Skeletal muscle tissue (tissue), 4 donors: Measurements from ENCODE around the gene EFCAB12. TPM values are rescaled to one million over a fixed set of nuclear protein-coding genes. Genes with fewer than 3 reads are reported as not detected.

Source experiments
- H3K27ac ChIP-seq: one replicate; pipeline ENCODE4 v1.7.0; 2013; ENCODE audit warnings: mild to moderate bottlenecking, low read depth, low read length, inconsistent platforms
- H3K27me3 ChIP-seq, 3 donors: one replicate each; pipeline ENCODE4 v1.7.0; 2013; ENCODE audit warnings: low read length in 3 of 3; ENCODE audit not compliant: control insufficient read depth in 3 of 3, insufficient read depth in 3 of 3
- H3K36me3 ChIP-seq, 3 donors: one replicate each; pipeline ENCODE4 v1.7.0; 2013; ENCODE audit warnings: low read length in 3 of 3; ENCODE audit not compliant: control insufficient read depth in 3 of 3, insufficient read depth in 3 of 3
- H3K4me1 ChIP-seq, 3 donors: one replicate each; pipeline ENCODE4 v1.7.0; 2013; ENCODE audit warnings: low read length in 3 of 3, mild to moderate bottlenecking in 3 of 3; ENCODE audit not compliant: control insufficient read depth in 3 of 3, insufficient read depth in 3 of 3
- H3K4me3 ChIP-seq, 3 donors: one replicate each; pipeline ENCODE4 v1.7.0; 2013; ENCODE audit warnings: low read length in 3 of 3
- H3K9ac ChIP-seq, 3 donors: one replicate each; pipeline ENCODE4 v1.7.0; 2013; ENCODE audit warnings: low read length in 3 of 3, mild to moderate bottlenecking in 3 of 3, moderate library complexity in 2 of 3, low read depth in 1 of 3
- H3K9me3 ChIP-seq, 3 donors: one replicate each; pipeline ENCODE4 v1.7.0; 2013; ENCODE audit warnings: low read length in 3 of 3; ENCODE audit not compliant: control insufficient read depth in 3 of 3
- total RNA-seq: library from RNA; depleted of rRNA; stranded (reverse); fragments of >200 nt; gene quantifications from one replicate; pipeline ENCODE4 v1.2.3, GENCODE V29; 2014
- donor health status: Osteomylitis.

The EFCAB12 gene
- total RNA-seq, 1 donor from 2014 or later = not detected

DNA sequence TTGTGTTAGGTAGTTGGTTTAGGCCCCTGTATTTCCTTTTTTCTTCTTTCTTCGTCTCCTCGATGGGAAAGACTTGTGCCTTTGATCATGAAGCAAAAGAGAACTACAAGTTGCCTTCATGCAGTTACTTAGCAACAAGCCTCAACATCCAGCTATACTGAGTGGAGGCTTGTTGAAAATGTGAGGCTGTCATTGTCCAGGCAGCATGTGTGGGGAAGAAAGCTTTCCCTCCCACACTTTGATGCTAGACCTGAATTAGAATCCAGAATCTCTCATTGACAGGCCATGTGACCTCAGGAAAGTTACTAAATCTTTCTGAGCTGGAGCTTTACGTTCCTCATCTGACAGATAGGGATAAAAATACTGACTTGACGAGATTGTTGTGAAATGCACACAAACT, 35.3 kb upstream of the EFCAB12 start:
- peaks cover 0 to 6% (median 4%) of the 10 kb centered on the region in 3 donors for H3K36me3 ChIP-seq
- H3K27ac ChIP-seq = no peak overlapping the region
- H3K9me3 ChIP-seq = no peaks in the 10 kb centered on the region
- no peaks in the 10 kb centered on the region for H3K27me3 ChIP-seq
- H3K4me1 ChIP-seq = no peaks in the 10 kb centered on the region
- no peak overlapping the region for H3K9ac ChIP-seq
- no peak overlapping the region for H3K4me3 ChIP-seq

DNA sequence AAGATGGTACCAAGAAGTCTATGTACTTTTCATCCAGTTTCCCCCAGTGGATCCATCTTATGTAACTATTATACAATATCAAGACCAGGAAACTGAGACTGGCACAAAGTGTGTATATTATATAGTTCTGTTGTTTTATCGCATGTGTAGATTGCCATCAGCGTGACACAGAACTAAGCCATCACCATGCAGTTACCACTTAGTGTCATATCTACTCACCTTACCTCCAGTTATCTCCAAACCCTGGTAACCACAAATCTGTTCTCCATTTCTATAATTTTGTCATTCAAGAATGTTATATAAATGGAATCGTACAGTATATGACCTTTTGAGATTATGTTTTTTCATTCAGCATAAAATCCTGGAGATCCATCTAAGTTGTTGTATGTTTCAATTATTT, 34.7 kb upstream of the EFCAB12 start:
- H3K9me3 ChIP-seq = no peaks in the 10 kb centered on the region
- no peaks in the 10 kb centered on the region for H3K4me1 ChIP-seq
- peaks cover 0 to 6% (median 4%) of the 10 kb centered on the region in 3 donors for H3K36me3 ChIP-seq
- H3K27ac ChIP-seq = no peak overlapping the region
- no peak overlapping the region for H3K4me3 ChIP-seq
- no peaks in the 10 kb centered on the region for H3K27me3 ChIP-seq
- H3K9ac ChIP-seq = no peak overlapping the region

DNA sequence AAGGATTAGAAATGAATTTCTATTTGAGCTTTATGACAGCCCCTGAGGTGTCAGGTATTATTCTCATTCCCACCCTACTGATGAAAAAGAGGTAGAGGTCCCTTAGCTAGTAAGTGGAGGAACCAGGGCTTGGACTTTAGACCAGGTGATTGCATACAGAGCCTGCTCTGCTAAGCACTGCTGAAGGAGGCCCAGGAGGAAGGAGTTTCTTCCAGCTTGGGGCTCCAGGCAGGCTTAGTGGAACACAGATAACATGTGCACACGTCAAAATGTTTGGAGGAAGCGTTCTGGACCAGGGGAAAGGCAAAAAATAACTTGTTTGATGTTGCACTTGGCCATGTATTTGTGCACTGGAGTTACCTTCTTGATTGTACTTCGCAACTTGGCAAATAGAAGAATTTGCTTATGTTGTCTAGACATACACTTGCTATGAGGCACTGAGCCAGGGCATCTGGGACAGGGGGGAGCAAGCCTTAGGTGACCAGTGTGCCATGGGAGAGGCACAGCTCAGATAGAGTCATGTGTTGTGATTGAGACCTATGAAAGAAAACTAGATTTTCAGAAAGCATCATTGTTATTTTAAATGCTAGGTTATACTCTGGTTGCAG, 34.0 kb upstream of the EFCAB12 start:
- Histone ChIP-seq H3K27ac (no peak overlapping the region), H3K9me3 (no peaks in the 10 kb centered on the region), H3K4me3 (no peak overlapping the region), H3K36me3 (peaks cover 0 to 6% (median 4%) of the 10 kb centered on the region in 3 donors), H3K9ac (no peak overlapping the region), H3K4me1 (no peaks in the 10 kb centered on the region), H3K27me3 (no peaks in the 10 kb centered on the region)

DNA sequence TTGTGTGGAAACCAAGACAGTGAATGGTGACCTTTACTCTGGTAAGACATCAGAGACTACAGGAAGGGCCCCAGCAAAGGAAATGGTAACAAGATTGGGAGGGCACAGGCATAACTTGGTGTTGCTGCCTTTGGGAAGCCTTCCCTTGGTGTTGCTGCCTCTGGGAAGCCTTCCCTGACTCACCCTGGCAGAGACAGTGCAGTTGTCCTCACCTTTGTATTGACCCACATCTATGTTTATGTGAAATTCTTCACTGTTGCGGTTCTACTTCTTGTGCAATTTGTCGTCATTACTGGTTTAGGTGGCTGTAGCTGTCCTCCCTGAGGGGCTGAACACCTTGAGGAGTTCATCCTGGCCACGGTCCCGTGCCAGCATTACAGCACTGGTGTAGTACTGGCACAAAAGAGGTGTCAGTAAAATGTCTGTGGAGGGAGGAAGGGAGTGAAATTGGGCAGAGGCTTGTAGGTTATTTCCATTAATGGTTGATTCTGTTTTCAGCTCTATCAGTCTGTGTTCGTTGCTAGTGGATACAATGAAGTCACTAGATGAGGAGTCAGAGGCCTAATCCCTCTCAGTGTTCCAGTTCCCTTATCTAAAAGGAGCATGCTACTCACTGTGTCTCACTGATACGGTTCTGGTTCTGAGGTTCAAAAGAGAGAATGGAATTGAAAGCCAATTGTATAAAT, 33.2 kb upstream of the EFCAB12 start:
- Histone ChIP-seq H3K27ac (no peak overlapping the region), H3K4me3 (no peak overlapping the region), H3K4me1 (no peaks in the 10 kb centered on the region), H3K9ac (no peak overlapping the region), H3K9me3 (no peaks in the 10 kb centered on the region), H3K27me3 (no peaks in the 10 kb centered on the region), H3K36me3 (peaks cover 0 to 10% (median 4%) of the 10 kb centered on the region in 3 donors)

DNA sequence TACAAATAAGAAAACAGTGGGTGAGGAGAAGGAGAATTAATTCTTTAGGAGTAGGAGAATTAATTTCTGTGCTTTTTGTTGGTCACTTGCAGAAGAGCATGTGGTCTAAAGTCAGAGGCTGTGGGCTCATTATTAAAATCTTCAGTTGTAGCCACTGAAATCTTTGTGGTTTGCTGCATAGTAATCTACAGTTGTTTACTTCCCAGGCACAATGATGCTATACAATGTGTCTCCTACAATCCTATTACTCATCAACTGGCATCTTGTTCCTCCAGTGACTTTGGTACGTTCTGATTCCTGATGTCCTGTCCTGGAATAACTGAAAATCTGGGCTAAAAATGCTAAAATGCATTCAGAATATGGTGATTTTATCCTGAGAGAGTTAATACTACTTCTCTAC, 32.6 kb upstream of the EFCAB12 start:
- Histone ChIP-seq H3K9ac (no peak overlapping the region), H3K27ac (no peak overlapping the region), H3K36me3 (peaks cover 0 to 10% (median 4%) of the 10 kb centered on the region in 3 donors), H3K4me3 (no peak overlapping the region), H3K9me3 (no peaks in the 10 kb centered on the region), H3K27me3 (no peaks in the 10 kb centered on the region), H3K4me1 (no peaks in the 10 kb centered on the region)

DNA sequence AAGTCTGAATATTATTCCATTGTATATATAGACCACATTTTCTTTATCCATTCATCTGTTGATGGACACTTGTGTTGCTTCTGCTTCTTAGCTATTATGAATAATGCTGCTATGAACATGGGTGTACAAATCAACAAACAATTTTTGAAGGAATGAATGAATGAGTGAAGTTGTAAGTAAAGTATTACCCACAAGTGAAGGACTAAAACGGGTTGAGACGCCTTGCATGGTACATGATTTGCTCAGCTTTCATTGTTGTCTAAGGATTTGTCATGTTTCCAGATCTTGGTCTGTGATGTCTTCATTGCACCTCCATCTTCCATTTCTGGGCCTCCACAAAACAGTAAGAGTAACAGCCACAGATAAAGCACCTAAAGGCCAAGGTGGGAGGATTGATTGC, 32.1 kb upstream of the EFCAB12 start:
- Histone ChIP-seq H3K9me3 (no peaks in the 10 kb centered on the region), H3K4me3 (no peak overlapping the region), H3K27me3 (no peaks in the 10 kb centered on the region), H3K36me3 (peaks cover 0 to 10% (median 4%) of the 10 kb centered on the region in 3 donors), H3K9ac (no peak overlapping the region), H3K4me1 (no peaks in the 10 kb centered on the region), H3K27ac (no peak overlapping the region)

DNA sequence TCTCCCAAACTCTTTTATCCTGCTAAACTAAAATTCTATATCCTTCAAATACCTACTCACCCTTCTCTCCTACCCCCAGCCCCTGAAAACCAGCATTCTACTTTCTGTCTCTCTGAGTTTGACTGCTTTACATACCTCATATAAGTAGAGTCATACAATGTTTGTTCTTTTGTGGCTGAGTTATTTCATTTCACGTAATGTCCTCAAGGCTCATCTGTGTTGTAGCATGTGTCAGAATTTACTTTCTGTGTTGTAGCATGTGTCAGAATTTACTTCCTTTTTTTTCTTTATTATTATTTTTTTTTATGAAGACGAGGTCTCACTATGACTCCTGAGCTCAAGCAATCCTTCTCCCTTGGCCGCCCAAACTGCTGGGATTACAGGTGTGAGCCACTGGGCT, 31.7 kb upstream of the EFCAB12 start:
- Histone ChIP-seq H3K27ac (no peak overlapping the region), H3K27me3 (no peaks in the 10 kb centered on the region), H3K36me3 (peaks cover 0 to 10% (median 4%) of the 10 kb centered on the region in 3 donors), H3K9ac (no peak overlapping the region), H3K4me3 (no peak overlapping the region), H3K4me1 (no peaks in the 10 kb centered on the region), H3K9me3 (no peaks in the 10 kb centered on the region)

DNA sequence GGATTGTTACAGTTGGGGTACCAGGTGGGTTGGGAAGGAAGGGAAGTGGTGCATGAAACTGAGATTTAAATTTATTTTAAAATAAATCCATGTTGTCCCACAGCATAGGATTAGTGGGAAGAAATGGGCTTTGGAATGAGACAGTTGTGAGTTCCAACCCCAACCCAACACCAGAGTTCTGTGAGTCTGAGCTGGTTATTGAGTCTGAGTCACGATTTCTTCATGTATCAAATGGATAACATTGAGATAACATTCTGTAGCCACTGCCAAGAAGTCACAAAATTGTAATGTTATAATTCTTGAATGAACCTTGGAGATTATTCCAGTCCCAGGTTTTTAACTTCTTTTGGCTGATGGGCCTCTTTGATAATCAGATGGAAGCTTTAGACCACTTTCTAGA, 25.3 kb upstream of the EFCAB12 start:
- no peak overlapping the region for H3K9ac ChIP-seq
- no peaks in the 10 kb centered on the region for H3K4me1 ChIP-seq
- H3K9me3 ChIP-seq = no peaks in the 10 kb centered on the region
- H3K4me3 ChIP-seq = no peak overlapping the region
- no peaks in the 10 kb centered on the region for H3K27me3 ChIP-seq
- H3K27ac ChIP-seq = no peak overlapping the region
- H3K36me3 ChIP-seq = peaks cover 0 to 11% (median 0%) of the 10 kb centered on the region in 3 donors

DNA sequence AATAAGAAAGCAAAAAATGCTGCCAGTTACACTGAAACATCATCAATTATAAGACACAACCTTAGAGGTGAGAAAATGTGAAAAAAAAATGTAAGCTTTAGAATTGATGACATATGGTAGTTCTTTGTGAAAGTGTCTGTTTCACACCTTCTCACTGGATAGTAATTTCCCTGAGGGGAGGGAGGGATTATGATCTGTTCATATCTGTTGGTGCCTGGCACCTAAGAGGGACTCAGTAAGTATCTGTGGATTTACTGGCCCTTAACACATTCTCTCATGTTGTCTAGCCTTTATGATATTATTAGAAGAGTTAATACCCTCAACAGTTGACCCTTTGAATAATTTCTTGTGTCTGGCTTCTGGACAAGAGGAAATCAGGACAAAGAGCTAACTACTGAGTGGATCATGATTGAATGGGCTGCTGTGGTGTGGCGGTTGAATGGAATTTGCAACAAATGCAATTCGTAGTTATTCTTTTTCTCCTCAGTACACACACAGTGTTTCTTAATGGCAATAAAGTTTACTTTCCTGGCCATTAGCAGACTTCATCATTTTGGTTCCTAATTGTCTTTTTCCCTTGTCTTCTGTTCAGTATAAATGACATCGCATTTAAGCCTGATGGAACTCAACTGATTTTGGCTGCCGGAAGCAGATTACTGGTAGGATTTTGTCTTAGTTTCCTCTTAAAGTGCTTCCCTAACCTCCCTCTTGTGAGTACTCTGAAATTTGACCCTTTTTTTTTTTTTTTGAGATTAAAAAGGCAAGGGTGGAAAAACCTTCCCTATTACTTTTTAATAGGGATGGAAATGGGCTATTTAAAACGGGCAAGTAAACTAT, 21.1 kb upstream of the EFCAB12 start:
- Histone ChIP-seq H3K9ac (no peak overlapping the region), H3K27me3 (no peaks in the 10 kb centered on the region), H3K36me3 (peaks cover 0 to 7% (median 0%) of the 10 kb centered on the region in 3 donors), H3K4me1 (no peaks in the 10 kb centered on the region), H3K27ac (no peak overlapping the region), H3K9me3 (no peaks in the 10 kb centered on the region), H3K4me3 (no peak overlapping the region)
